Measurements from ENCODE around the gene ACAD11. TPM values are rescaled to one million over a fixed set of nuclear protein-coding genes. Genes with fewer than 3 reads are reported as not detected.

The ACAD11 gene
- total and polyA plus RNA-seq, 12 donors, result 7.6 to 31.2 (median 22.2) TPM

DNA sequence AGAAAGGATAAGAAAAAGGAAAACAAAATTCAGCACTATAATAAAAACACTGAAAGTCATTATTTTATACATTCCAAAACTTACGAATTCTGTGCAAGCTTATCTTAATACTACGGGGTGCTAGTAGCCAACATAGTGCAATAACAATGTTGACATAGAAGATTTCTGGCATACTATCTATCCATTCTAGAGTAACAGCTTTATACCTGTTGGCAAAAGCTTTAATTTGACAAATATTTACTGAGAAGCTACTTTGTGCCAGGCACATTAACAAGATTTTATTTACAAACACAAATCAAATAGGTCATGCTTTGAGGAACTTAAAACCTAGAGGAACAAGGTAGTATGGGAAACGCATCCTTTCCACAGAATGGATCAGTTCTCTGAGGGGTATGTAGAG is 61.4 kb downstream of the ACAD11 start:
- Histone ChIP-seq H3K27ac (peak overlapping the region in 2 of 10 donors; percentile 7 to 28), H3K4me1 (peaks cover 0 to 14% (median 0%) of the 10 kb centered on the region in 9 donors), H3K36me3 (peaks cover 0 to 48% (median 8%) of the 10 kb centered on the region in 9 donors), H3K9me3 (no peaks in the 10 kb centered on the region), H3K4me3 (peak overlapping the region in 8 of 10 donors; percentile 3 to 50 (median 33)), H3K27me3 (no peaks in the 10 kb centered on the region)
- no peak for DNase-seq
- no peak for ATAC-seq
- TF ChIP-seq CTCF (IDR thresholded peaks at IDR 0.05), result no peak
- WGBS, 2 donors, result 71 to 78% methylated on average over 3 of the region's 3 CpGs
- intact Hi-C loops (cut with DNase I), result no loop called here

- Histone ChIP-seq H3K4me1 (peaks cover 0 to 14% (median 0%) of the 10 kb centered on the region in 9 donors), H3K9me3 (no peaks in the 10 kb centered on the region), H3K36me3 (peaks cover 0 to 42% (median 4%) of the 10 kb centered on the region in 9 donors), H3K27me3 (no peaks in the 10 kb centered on the region), H3K27ac (peak overlapping the region in 4 of 10 donors; percentile 7 to 53 (median 24)), H3K4me3 (peak overlapping the region in 9 of 10 donors; percentile 1 to 50 (median 30))
- DNase-seq, result no peak
- 61 to 76% methylated on average over 2 of the region's 2 CpGs for WGBS, 2 donors
- TF ChIP-seq CTCF (IDR thresholded peaks at IDR 0.05), result no peak
- ATAC-seq, result no peak
- intact Hi-C loops (cut with DNase I), result no loop called here
Measured at GRCh38 chr3:132597660-132598059, 61.9 kb downstream of the ACAD11 start.

GRCh38 chr3:132596816-132597433 is 62.7 kb downstream of the ACAD11 start, which contains the start of gene ACKR4:
TSS of gene ACKR4 (plus strand) at chr3:132597270. CDS start at chr3:132600398, 3,128 bp downstream.
- peak within 1 kb of the TSS in 4 of 10 donors; percentile 7 to 53 (median 24) for H3K27ac ChIP-seq
- no peaks in the 10 kb centered on the region for H3K27me3 ChIP-seq
- H3K4me3 ChIP-seq, result peak within 1 kb of the TSS in 9 of 10 donors; percentile 1 to 50 (median 30)
- TF ChIP-seq CTCF (IDR thresholded peaks at IDR 0.05), result no peak
- WGBS, 2 donors, result 39 to 55% methylated on average over 2 of the region's 2 CpGs
- DNase-seq (no peak), ATAC-seq (peak in 5 of 8 donors; percentile 55 to 83 (median 76))
- H3K36me3 ChIP-seq, result peaks cover 0 to 36% (median 0%) of the 10 kb centered on the region in 9 donors
- H3K4me1 ChIP-seq, result peaks cover 0 to 14% (median 0%) of the 10 kb centered on the region in 9 donors
- intact Hi-C loops (cut with DNase I), result no loop called here
- no peaks in the 10 kb centered on the region for H3K9me3 ChIP-seq

DNA sequence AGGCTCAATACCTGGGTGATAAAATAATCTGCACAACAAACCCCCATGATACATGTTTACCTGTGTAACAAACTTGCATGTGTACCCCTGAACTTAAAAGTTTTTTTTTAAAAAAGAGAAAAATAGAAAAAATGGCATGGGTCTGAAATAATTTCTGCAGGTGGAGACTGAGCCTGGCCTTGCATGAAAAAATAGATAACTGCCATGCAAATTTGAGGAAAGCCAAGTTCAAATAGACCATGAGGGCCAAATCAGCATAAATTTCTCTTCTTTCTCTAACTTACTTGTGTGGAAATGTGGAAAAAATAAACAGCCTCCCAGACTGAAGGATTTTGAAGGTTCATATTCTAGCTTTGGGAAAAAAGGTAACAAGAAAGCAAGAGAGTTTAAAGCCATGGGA is 63.3 kb downstream of the ACAD11 start:
- TF ChIP-seq CTCF (IDR thresholded peaks at IDR 0.05), result no peak
- intact Hi-C loops (cut with DNase I), result no loop called here
- Histone ChIP-seq H3K4me3 (no peak overlapping the region), H3K9me3 (no peaks in the 10 kb centered on the region), H3K4me1 (peaks cover 0 to 14% (median 0%) of the 10 kb centered on the region in 9 donors), H3K27ac (no peak overlapping the region), H3K36me3 (peaks cover 0 to 39% (median 0%) of the 10 kb centered on the region in 9 donors), H3K27me3 (no peaks in the 10 kb centered on the region)
- ATAC-seq (no peak), DNase-seq (no peak)
